CD4-positive, CD25-positive, alpha-beta regulatory T cell (primary cell): Measurements from ENCODE around the gene DNAI7. TPM values are rescaled to one million over a fixed set of nuclear protein-coding genes. Genes with fewer than 3 reads are reported as not detected.

Source experiments
- ATAC-seq, 2 donors: fragments of 150-1000 bp; cut with Tn5 transposase; one replicate each; pipeline ENCODE4 v1.10.0; 2021; ENCODE audit warnings: low read depth in 2 of 2, moderate number of reproducible peaks in 2 of 2, moderate library complexity in 1 of 2
- DNase-seq, 3 donors: peaks; one replicate each; pipeline versions ENCODE4 v3.0.0 to v3.0.0-alpha.2; 2012 to 2022; ENCODE audit warnings: mixed read lengths in 1 of 3
- H3K27ac ChIP-seq: one replicate; pipeline ENCODE4 v1.7.0; 2013; ENCODE audit warnings: mild to moderate bottlenecking, low read length; ENCODE audit not compliant: insufficient read depth, poor library complexity, severe bottlenecking
- H3K27me3 ChIP-seq: one replicate; pipeline ENCODE4 v1.7.0; 2013; ENCODE audit warnings: low read length; ENCODE audit not compliant: control insufficient read depth, insufficient read depth
- H3K36me3 ChIP-seq: one replicate; pipeline ENCODE4 v1.7.0; 2013; ENCODE audit warnings: mild to moderate bottlenecking, low read length, moderate library complexity; ENCODE audit not compliant: control insufficient read depth, insufficient read depth
- H3K4me1 ChIP-seq: 2 replicates; pipeline ENCODE4 v1.7.0; 2013; ENCODE audit warnings: mild to moderate bottlenecking, low read length; ENCODE audit not compliant: insufficient read depth, control insufficient read depth, poor library complexity, severe bottlenecking
- H3K4me3 ChIP-seq: one replicate; pipeline ENCODE4 v1.7.0; 2013; ENCODE audit warnings: low read depth, mild to moderate bottlenecking, low read length, moderate library complexity
- H3K9me3 ChIP-seq, 2 experiments: 1 replicate in 1 of 2; 2 replicates in 1 of 2; pipeline ENCODE4 v1.7.0; 2013; ENCODE audit warnings: low read length in 2 of 2, mild to moderate bottlenecking in 1 of 2, moderate library complexity in 1 of 2; ENCODE audit not compliant: control insufficient read depth in 2 of 2
- H3K27ac Mint-ChIP-seq, 3 donors: one replicate each; pipeline ENCODE4 v1.8.0; 2020 to 2022; ENCODE audit warnings: mild to moderate bottlenecking in 3 of 3, mixed read lengths in 3 of 3, moderate library complexity in 2 of 3
- H3K27me3 Mint-ChIP-seq: one replicate; pipeline ENCODE4 v1.8.0; 2022; ENCODE audit warnings: mild to moderate bottlenecking, mixed read lengths
- H3K36me3 Mint-ChIP-seq: one replicate; pipeline ENCODE4 v1.8.0; 2020; ENCODE audit warnings: mixed read lengths
- H3K4me1 Mint-ChIP-seq, 4 donors: one replicate each; pipeline ENCODE4 v1.8.0; 2020 to 2022; ENCODE audit warnings: mixed read lengths in 4 of 4, mild to moderate bottlenecking in 1 of 4
- H3K4me3 Mint-ChIP-seq, 4 donors: one replicate each; pipeline ENCODE4 v1.8.0; 2020 to 2022; ENCODE audit warnings: mild to moderate bottlenecking in 4 of 4, mixed read lengths in 4 of 4, moderate library complexity in 3 of 4
- H3K9me3 Mint-ChIP-seq, 7 donors: one replicate each; pipeline ENCODE4 v1.8.0; 2020 to 2022; ENCODE audit warnings: mixed read lengths in 7 of 7, mild to moderate bottlenecking in 3 of 7, moderate library complexity in 2 of 7
- polyA plus RNA-seq, 4 donors: library from polyadenylated mRNA; unstranded; fragments of 300-500 nt; fragmentation: Illumina TruSeq; gene quantifications; one replicate each; pipeline ENCODE4 v1.2.3, GENCODE V29; 2021
- total RNA-seq: library from RNA; stranded (reverse); gene quantifications from one replicate; pipeline ENCODE4 v1.2.3, GENCODE V29; 2022

Gene DNAI7
- total and polyA plus RNA-seq, 5 donors from 2014 or later = 0.07 to 0.25 TPM; not detected in 3

GRCh38 chr12:25162866-25163265, 32.1 kb downstream of the DNAI7 start:
- Mint-ChIP-seq H3K27ac (no peak overlapping the region), H3K27me3 (peaks cover 10% of the 10 kb centered on the region), H3K4me1 (no peaks in the 10 kb centered on the region), H3K36me3 (no peaks in the 10 kb centered on the region), H3K9me3 (no peaks in the 10 kb centered on the region), H3K4me3 (no peak overlapping the region)
- DNase-seq (no peak), ATAC-seq (no peak)
- Histone ChIP-seq H3K27me3 (no peaks in the 10 kb centered on the region), H3K27ac (no peak overlapping the region), H3K9me3 (no peaks in the 10 kb centered on the region), H3K36me3 (no peaks in the 10 kb centered on the region), H3K4me3 (no peak overlapping the region), H3K4me1 (no peaks in the 10 kb centered on the region)

- ATAC-seq (no peak), DNase-seq (no peak)
- Histone ChIP-seq H3K27ac (no peak overlapping the region), H3K36me3 (no peaks in the 10 kb centered on the region), H3K4me3 (no peak overlapping the region), H3K27me3 (no peaks in the 10 kb centered on the region), H3K4me1 (no peaks in the 10 kb centered on the region), H3K9me3 (no peaks in the 10 kb centered on the region)
- no peak overlapping the region for H3K4me3 Mint-ChIP-seq
- H3K36me3 Mint-ChIP-seq = no peaks in the 10 kb centered on the region
- H3K9me3 Mint-ChIP-seq = no peaks in the 10 kb centered on the region
- peaks cover 4 to 8% (median 7%) of the 10 kb centered on the region in 4 donors for H3K4me1 Mint-ChIP-seq
- H3K27me3 Mint-ChIP-seq = peaks cover 15% of the 10 kb centered on the region
- no peak overlapping the region for H3K27ac Mint-ChIP-seq
Measured at GRCh38 chr12:25156061-25156460, 38.9 kb downstream of the DNAI7 start.

- ATAC-seq (peak in 1 of 2 donors; percentile 58), DNase-seq (peak in 2 of 3 donors; percentile 50 to 71)
- Histone ChIP-seq H3K4me3 (peak overlapping the region; percentile 74), H3K27me3 (no peaks in the 10 kb centered on the region), H3K27ac (no peak overlapping the region), H3K9me3 (no peaks in the 10 kb centered on the region), H3K4me1 (no peaks in the 10 kb centered on the region), H3K36me3 (no peaks in the 10 kb centered on the region)
- H3K36me3 Mint-ChIP-seq = no peaks in the 10 kb centered on the region
- no peak overlapping the region for H3K27ac Mint-ChIP-seq
- peak overlapping the region; percentile 20 to 70 (median 61) for H3K4me3 Mint-ChIP-seq
- H3K9me3 Mint-ChIP-seq = no peaks in the 10 kb centered on the region
- peaks cover 15% of the 10 kb centered on the region for H3K27me3 Mint-ChIP-seq
- H3K4me1 Mint-ChIP-seq = peaks cover 4 to 8% (median 7%) of the 10 kb centered on the region in 4 donors
Measured at GRCh38 chr12:25155022-25155576, 39.9 kb downstream of the DNAI7 start.

GRCh38 chr12:25152055-25152454, 42.9 kb downstream of the DNAI7 start:
- no peak overlapping the region for H3K27ac Mint-ChIP-seq
- no peak for ATAC-seq
- no peaks in the 10 kb centered on the region for H3K4me1 ChIP-seq
- H3K27me3 ChIP-seq = no peaks in the 10 kb centered on the region
- no peak overlapping the region for H3K4me3 ChIP-seq
- DNase-seq = no peak
- no peak overlapping the region for H3K27ac ChIP-seq
- peaks cover 5% of the 10 kb centered on the region for H3K27me3 Mint-ChIP-seq
- H3K36me3 ChIP-seq = no peaks in the 10 kb centered on the region
- H3K4me1 Mint-ChIP-seq = peaks cover 4 to 8% (median 7%) of the 10 kb centered on the region in 4 donors
- no peaks in the 10 kb centered on the region for H3K9me3 Mint-ChIP-seq
- H3K9me3 ChIP-seq = no peaks in the 10 kb centered on the region
- no peak overlapping the region for H3K4me3 Mint-ChIP-seq
- H3K36me3 Mint-ChIP-seq = no peaks in the 10 kb centered on the region

- ATAC-seq (no peak), DNase-seq (no peak)
- no peaks in the 10 kb centered on the region for H3K36me3 Mint-ChIP-seq
- no peaks in the 10 kb centered on the region for H3K27me3 ChIP-seq
- no peaks in the 10 kb centered on the region for H3K4me1 ChIP-seq
- no peaks in the 10 kb centered on the region for H3K9me3 Mint-ChIP-seq
- H3K9me3 ChIP-seq = no peaks in the 10 kb centered on the region
- no peak overlapping the region for H3K4me3 Mint-ChIP-seq
- no peak overlapping the region for H3K27ac Mint-ChIP-seq
- peaks cover 4 to 8% (median 7%) of the 10 kb centered on the region in 4 donors for H3K4me1 Mint-ChIP-seq
- H3K4me3 ChIP-seq = no peak overlapping the region
- H3K27me3 Mint-ChIP-seq = peaks cover 5% of the 10 kb centered on the region
- no peaks in the 10 kb centered on the region for H3K36me3 ChIP-seq
- H3K27ac ChIP-seq = no peak overlapping the region
Measured at GRCh38 chr12:25151476-25151875, 43.5 kb downstream of the DNAI7 start.

- no peaks in the 10 kb centered on the region for H3K9me3 ChIP-seq
- H3K4me1 Mint-ChIP-seq = no peaks in the 10 kb centered on the region
- ATAC-seq (no peak), DNase-seq (no peak)
- no peaks in the 10 kb centered on the region for H3K9me3 Mint-ChIP-seq
- H3K36me3 Mint-ChIP-seq = no peaks in the 10 kb centered on the region
- no peak overlapping the region for H3K4me3 Mint-ChIP-seq
- no peak overlapping the region for H3K4me3 ChIP-seq
- no peaks in the 10 kb centered on the region for H3K4me1 ChIP-seq
- H3K27ac ChIP-seq = no peak overlapping the region
- no peaks in the 10 kb centered on the region for H3K27me3 ChIP-seq
- no peak overlapping the region for H3K27ac Mint-ChIP-seq
- no peaks in the 10 kb centered on the region for H3K36me3 ChIP-seq
- H3K27me3 Mint-ChIP-seq = peaks cover 4% of the 10 kb centered on the region
Measured at GRCh38 chr12:25146686-25147085, 48.3 kb downstream of the DNAI7 start.

GRCh38 chr12:25135531-25136154, 59.3 kb downstream of the DNAI7 start:
- no peak overlapping the region for H3K4me3 Mint-ChIP-seq
- Histone ChIP-seq H3K4me1 (no peaks in the 10 kb centered on the region), H3K9me3 (peaks cover 0 to 3% of the 10 kb centered on the region in 2 experiments), H3K27me3 (no peaks in the 10 kb centered on the region), H3K36me3 (no peaks in the 10 kb centered on the region), H3K27ac (no peak overlapping the region), H3K4me3 (no peak overlapping the region)
- DNase-seq (peak in 1 of 3 donors; percentile 7), ATAC-seq (no peak)
- no peak overlapping the region for H3K27ac Mint-ChIP-seq
- peaks cover 30% of the 10 kb centered on the region for H3K27me3 Mint-ChIP-seq
- H3K9me3 Mint-ChIP-seq = peaks cover 0 to 5% (median 0%) of the 10 kb centered on the region in 7 donors
- no peaks in the 10 kb centered on the region for H3K4me1 Mint-ChIP-seq
- no peaks in the 10 kb centered on the region for H3K36me3 Mint-ChIP-seq

- peaks cover 19% of the 10 kb centered on the region for H3K27me3 Mint-ChIP-seq
- ATAC-seq (no peak), DNase-seq (no peak)
- H3K4me1 Mint-ChIP-seq = no peaks in the 10 kb centered on the region
- no peak overlapping the region for H3K4me3 ChIP-seq
- H3K36me3 Mint-ChIP-seq = no peaks in the 10 kb centered on the region
- no peaks in the 10 kb centered on the region for H3K27me3 ChIP-seq
- H3K9me3 Mint-ChIP-seq = peaks cover 0 to 3% (median 0%) of the 10 kb centered on the region in 7 donors
- H3K4me1 ChIP-seq = no peaks in the 10 kb centered on the region
- H3K4me3 Mint-ChIP-seq = no peak overlapping the region
- no peak overlapping the region for H3K27ac ChIP-seq
- H3K36me3 ChIP-seq = no peaks in the 10 kb centered on the region
- H3K27ac Mint-ChIP-seq = no peak overlapping the region
- no peaks in the 10 kb centered on the region for H3K9me3 ChIP-seq
Measured at GRCh38 chr12:25131270-25131669, 63.7 kb downstream of the DNAI7 start.
